Stimulated activated CD8-positive, alpha-beta memory T cell treated with anti-CD3 and anti-CD28 coated beads, Interleukin-12 subunit alpha, Interleukin-12 subunit beta, amount 100 ng/mL, for 24 hours (primary cell): Measurements from ENCODE around the gene SLC16A5.
"Not testable (repeated sequence)": the region's sequence is repeated elsewhere in the genome, so short reads cannot be mapped to it uniquely, and the experiment has no call there.

Source experiments
- DNase-seq: peaks from one replicate; pipeline ENCODE4 v3.0.0-alpha.2; 2020; ENCODE audit errors: extremely low read depth

The SLC16A5 gene

DNA sequence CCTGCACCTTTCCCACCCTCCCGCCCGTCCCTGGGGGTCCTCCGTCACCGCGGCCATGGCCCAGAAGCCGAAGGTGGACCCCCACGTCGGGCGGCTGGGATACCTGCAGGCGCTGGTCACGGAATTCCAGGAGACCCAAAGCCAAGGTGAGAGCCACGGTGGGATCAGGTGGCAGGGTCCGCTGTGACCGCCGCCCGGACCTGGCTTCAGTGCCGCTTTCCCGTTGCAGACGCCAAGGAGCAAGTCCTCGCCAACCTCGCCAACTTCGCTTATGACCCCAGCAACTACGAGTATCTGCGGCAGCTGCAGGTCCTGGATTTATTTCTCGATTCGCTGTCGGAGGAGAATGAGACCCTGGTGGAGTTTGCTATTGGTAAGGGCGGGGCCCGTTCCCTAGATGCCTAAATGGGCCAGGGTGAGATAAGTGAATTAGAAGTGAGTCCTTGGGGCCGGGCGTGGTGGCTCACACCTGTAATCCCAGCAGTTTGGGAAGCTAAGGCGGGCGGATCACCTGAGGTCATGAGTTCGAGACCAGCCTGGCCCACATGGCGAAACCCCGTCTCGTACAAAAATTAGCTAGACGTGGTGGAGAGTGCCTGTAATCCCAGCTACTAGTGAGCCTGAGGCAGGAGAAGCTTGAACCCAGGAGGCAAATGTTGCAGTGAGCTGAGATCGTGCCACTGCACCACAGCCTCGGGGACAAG is 22.6 kb downstream of the SLC16A5 start:
- no peak for DNase-seq

DNA sequence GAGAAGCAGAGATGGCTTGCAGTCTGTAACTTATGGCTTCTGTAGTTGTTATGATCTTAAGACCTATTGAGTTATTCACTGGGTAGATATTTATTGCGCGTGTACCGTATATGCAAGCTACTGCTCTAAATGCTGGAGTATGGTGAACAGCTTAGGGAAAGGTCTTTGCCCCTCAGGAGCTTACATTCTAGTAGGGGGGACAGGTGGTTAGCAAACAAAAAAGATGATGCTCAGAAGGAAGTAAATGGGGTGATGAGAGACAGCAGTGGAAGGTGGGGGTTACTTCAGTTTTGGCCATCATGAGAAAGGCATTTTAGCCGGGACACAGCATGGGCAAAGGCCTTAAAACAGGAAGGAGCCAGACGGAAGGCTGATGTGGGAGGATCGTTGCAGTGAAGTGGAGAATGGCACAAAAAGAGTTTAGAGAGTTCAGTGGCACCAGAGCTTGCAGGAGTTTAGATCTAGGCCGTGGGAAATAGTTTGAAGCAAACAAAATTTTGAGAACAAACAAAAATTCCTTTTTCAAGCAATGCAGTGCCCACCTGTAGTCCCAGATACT is 24.1 kb downstream of the SLC16A5 start:
- no peak for DNase-seq

DNA sequence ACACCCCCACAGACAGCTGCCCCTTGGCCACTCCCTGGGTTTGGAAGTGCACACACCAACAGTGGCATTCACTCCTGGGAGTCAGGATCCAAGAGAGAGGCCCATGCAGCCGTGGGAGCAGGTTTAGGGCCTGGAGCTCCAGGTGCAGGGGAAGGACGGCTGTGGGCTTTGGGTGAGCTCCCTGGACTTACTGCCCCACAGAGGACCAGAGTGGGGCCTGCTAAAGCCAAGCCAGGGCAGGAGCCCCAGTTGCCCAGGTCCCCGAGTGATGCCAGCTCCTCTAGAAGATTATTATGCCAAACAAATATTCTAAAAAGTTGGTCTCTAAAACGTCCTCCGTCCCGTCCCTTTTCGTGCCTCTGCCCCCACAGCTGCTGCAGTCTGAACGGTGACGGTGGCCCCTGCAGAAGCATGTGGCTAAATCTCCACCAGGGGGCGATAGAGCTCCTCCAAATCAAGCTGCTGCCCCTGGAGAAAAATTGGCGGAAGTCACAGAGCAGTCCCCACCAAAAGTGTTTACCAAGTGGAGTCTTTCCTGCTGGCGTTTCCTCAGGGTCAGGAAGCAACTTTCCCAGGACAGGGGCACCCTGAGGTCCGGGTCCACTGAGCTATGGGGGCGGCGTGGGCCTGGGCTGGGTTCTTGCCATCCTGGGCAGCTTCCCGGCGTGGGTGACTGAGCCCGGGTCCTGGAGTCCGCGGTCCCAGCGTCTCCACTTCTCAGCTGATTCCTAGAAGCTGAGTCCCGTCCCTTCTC is 26.2 kb downstream of the SLC16A5 start:
- peak; percentile 72 for DNase-seq

- no peak for DNase-seq
These were observed 27.0 kb downstream of the SLC16A5 start for GRCh38 chr17:75114552-75115314.

GRCh38 chr17:75115555-75115954 is 27.8 kb downstream of the SLC16A5 start:
- no peak for DNase-seq

GRCh38 chr17:75116737-75117136 is 29.0 kb downstream of the SLC16A5 start:
- no peak for DNase-seq

GRCh38 chr17:75118307-75118706 is 30.6 kb downstream of the SLC16A5 start:
- DNase-seq: no peak

GRCh38 chr17:75124041-75124818 is 36.5 kb downstream of the SLC16A5 start:
- no peak for DNase-seq

DNA sequence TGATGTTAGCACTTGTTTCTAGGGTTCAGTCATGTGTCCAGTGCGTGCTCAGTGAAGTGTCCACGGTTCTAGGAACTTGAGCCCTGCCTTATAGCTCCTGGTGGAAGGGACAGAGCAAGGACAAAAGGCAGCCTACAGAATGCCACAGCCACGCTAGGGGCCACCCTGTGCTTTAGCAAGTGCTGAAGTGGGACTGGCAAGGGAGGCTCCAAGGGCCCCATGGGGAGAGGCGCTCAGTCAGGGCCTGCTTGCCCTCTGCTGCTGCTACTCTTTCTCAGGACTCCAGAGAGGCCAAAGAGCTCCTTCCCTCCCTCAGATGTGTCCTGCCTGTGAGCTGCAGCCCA is 37.0 kb downstream of the SLC16A5 start:
- no peak for DNase-seq

- DNase-seq: no peak
These were observed 38.2 kb downstream of the SLC16A5 start for GRCh38 chr17:75125984-75126383.

DNA sequence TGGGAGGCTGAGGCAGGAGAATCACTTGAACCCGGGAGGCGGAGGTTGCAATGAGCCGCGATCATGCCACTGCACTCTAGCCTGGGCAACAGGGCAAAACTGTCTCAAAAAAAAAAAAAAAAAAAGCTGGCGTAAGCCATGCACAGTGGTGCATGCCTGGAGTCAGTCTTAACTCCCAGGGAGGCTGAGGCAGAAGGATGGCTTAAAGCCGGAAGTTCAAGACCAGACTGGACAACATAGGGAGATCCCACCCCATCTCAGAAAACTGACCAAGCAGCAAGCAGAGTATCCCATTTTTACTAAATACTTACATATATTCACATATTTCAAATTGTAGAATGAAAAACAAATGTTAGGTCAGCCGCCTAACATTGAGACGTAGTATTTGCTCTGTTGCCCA is 39.2 kb downstream of the SLC16A5 start:
- DNase-seq: no peak

DNA sequence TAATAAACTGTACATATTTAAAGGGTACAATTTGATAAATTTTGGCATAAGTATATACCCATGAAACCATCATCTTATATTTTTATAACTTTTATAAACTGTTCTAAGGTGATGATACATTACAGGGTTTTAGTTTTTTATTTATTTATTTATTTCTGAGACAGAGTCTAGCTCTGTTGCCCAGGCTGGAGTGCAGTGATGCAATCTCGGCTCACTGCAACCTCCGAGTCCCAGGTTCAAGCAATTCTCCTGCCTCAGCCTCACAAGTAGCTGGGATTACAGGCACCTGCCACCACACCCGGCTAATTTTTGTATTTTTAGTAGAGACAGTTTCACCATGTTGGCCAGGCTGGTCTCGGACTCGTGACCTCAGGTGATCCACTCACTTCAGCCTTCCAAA is 40.2 kb downstream of the SLC16A5 start:
- not testable (repeated sequence) for DNase-seq

GRCh38 chr17:75128694-75129505 is 41.1 kb downstream of the SLC16A5 start:
- no peak for DNase-seq

DNA sequence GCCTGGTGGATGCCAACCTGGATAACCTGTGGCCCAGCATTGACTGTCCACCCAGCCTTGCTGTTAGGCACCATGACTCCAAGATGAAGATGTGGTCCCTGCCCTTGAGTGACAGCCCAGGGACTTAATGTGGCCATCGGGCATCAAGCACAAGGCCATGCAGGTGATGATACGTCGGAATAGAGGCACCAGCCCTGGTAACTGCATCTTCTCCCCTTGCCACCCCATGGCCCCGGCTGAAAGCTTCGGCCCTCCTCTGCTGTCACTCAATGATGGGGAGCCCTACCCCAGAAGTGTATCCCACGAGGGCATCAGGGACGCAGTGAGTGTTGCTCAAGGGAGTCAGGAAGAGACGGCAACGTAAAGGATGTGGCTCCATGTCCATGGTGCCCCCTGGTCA is 41.8 kb downstream of the SLC16A5 start:
- DNase-seq: no peak

- DNase-seq: no peak
These were observed 42.4 kb downstream of the SLC16A5 start for GRCh38 chr17:75130059-75130631.

GRCh38 chr17:75130632-75131277 is 43.0 kb downstream of the SLC16A5 start:
- DNase-seq: no peak

DNA sequence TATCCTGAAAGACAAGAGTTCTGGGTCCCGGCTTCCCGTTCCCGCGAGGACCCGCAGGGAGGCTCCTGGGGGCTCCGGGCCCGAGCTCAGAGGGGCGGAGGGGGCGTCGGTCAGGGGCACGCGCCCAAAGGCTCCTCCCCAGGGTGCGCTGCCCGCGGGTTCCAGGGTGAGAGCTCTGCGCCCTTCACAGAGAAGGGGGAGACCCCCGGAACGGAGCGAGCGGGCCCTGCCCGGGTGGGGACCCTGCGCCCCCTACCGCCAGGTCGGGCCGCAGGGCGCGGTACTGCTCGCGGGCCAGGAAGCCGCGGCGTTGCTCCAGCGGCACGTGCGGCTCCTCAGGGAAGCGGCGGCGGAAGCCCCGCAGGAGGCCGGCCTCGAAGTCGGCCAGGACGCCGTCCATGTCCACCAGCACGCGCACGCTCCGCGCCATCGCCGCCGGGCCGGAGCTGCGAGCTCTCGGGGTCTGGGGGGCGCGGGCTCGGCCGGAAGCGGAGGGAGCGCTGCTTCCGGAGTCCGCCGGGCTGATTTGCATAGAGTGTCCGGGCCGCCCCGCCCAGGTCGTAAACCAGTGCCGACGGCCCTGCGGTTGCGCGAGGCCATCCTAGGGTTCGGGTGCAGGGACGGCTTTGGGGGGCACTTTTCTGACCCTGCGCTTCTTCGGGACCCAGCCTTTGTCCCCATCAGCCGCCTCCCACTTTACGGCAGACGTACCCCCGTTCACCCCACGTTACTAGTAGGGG is 43.7 kb downstream of the SLC16A5 start, which contains the start of gene NT5C:
Gene NT5C (minus strand): TSS at position 465 of the 740 bp plus-strand sequence. CDS start 35 bp downstream, at position 430.
- DNase-seq: no peak

- DNase-seq: not testable (repeated sequence)
These were observed 44.6 kb downstream of the SLC16A5 start for GRCh38 chr17:75132018-75133000.
